Endothelial cell of umbilical vein (primary cell): ENCODE data around the gene DNM2.

Source experiments
- EZH2 ChIP-seq: IDR thresholded peaks from 2 replicates; pipeline ENCODE4 v1.6.1; 2012; ENCODE audit warnings: borderline replicate concordance, low read depth, mild to moderate bottlenecking, moderate library complexity, low read length, inconsistent platforms; ENCODE audit not compliant: severe bottlenecking
- JUN ChIP-seq: IDR thresholded peaks from 2 replicates; pipeline ENCODE4 v1.6.1; 2011; ENCODE audit warnings: borderline replicate concordance, low read depth; ENCODE audit not compliant: insufficient read length, insufficient read depth
- MYC ChIP-seq: IDR thresholded peaks from one replicate; pipeline ENCODE4 v1.6.1; 2011; ENCODE audit warnings: mild to moderate bottlenecking, low read depth, low read length
- POLR2A ChIP-seq: IDR thresholded peaks from 2 replicates; pipeline ENCODE4 v1.6.1; 2012; ENCODE audit warnings: low read depth, mild to moderate bottlenecking, control low read depth, low read length
- POLR2AphosphoS5 ChIP-seq: IDR thresholded peaks from 2 replicates; pipeline ENCODE4 v1.6.1; 2012; ENCODE audit warnings: low read depth, mild to moderate bottlenecking, control low read depth, low read length, moderate library complexity; ENCODE audit not compliant: insufficient read depth
- TF ChIP-seq, protein P1 (sequence below), 2 donors: IDR thresholded peaks; 1 replicate in 1 of 2; 2 replicates in 1 of 2; pipeline ENCODE4 v1.5.1; 2011; ENCODE audit warnings: low read length in 2 of 2, mild to moderate bottlenecking in 2 of 2, moderate library complexity in 2 of 2, control low read depth in 1 of 2, inconsistent platforms in 1 of 2, low read depth in 1 of 2; ENCODE audit not compliant: insufficient read depth in 1 of 2; ENCODE audit errors: extremely low read depth in 1 of 2
- TF ChIP-seq, protein P2 (sequence below): IDR thresholded peaks from 2 replicates; pipeline ENCODE4 v1.6.1; 2011; ENCODE audit not compliant: insufficient read depth, insufficient read length

DNA sequence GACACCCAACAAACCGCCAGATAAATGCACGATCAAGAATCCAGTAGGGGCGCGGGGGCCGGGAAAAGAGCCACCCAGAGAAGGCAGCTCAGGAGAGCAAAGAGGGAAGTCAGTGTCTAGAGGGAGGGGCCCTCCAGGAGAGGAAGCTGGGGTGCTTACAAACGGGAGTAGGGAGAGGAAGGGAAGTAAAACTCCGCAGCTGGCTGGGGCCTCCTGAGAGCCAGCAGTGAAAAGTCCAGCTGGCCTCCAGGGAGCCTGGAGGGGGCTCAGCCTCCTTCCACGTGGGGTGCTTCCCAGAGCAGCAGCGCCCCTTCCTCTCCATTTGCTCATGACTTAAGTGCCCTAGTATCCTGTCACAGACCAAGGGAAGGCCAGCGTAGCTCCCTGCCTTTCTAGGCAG lies 66.4 kb downstream of the DNM2 start:
- TF ChIP-seq, protein P1, sequence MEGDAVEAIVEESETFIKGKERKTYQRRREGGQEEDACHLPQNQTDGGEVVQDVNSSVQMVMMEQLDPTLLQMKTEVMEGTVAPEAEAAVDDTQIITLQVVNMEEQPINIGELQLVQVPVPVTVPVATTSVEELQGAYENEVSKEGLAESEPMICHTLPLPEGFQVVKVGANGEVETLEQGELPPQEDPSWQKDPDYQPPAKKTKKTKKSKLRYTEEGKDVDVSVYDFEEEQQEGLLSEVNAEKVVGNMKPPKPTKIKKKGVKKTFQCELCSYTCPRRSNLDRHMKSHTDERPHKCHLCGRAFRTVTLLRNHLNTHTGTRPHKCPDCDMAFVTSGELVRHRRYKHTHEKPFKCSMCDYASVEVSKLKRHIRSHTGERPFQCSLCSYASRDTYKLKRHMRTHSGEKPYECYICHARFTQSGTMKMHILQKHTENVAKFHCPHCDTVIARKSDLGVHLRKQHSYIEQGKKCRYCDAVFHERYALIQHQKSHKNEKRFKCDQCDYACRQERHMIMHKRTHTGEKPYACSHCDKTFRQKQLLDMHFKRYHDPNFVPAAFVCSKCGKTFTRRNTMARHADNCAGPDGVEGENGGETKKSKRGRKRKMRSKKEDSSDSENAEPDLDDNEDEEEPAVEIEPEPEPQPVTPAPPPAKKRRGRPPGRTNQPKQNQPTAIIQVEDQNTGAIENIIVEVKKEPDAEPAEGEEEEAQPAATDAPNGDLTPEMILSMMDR (IDR thresholded peaks at IDR 0.05; ENCODE audit: extremely low read depth in 1 of 2, insufficient read depth in 1 of 2, low read depth in 1 of 2, low read length in 2 of 2) = no peak
- TF ChIP-seq POLR2AphosphoS5 (no peak), EZH2 (no peak), POLR2A (no peak), MYC (no peak), JUN (no peak)
- TF ChIP-seq, protein P2, sequence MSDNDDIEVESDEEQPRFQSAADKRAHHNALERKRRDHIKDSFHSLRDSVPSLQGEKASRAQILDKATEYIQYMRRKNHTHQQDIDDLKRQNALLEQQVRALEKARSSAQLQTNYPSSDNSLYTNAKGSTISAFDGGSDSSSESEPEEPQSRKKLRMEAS = no peak
